Suprapubic skin (tissue), 4 donors: Measurements from ENCODE around the gene SIL1. TPM values are rescaled to one million over a fixed set of nuclear protein-coding genes. Genes with fewer than 3 reads are reported as not detected.
"Not testable (repeated sequence)": the region's sequence is repeated elsewhere in the genome, so short reads cannot be mapped to it uniquely, and the experiment has no call there.

Source experiments
- DNase-seq, 2 donors: peaks; one replicate each; pipeline ENCODE4 v3.0.0-alpha.2; 2019; ENCODE audit warnings: low spot score in 2 of 2
- H3K27ac ChIP-seq: fragments of 200-600 bp; sonication (generic); one replicate; pipeline ENCODE4 v1.5.1; 2019
- H3K27me3 ChIP-seq: fragments of 200-600 bp; sonication (generic); one replicate; pipeline ENCODE4 v1.5.1; 2019
- H3K36me3 ChIP-seq: fragments of 200-600 bp; sonication (generic); one replicate; pipeline ENCODE4 v1.5.1; 2019
- H3K4me1 ChIP-seq: fragments of 200-600 bp; sonication (generic); one replicate; pipeline ENCODE4 v1.5.1; 2019
- H3K4me3 ChIP-seq: fragments of 200-600 bp; sonication (generic); one replicate; pipeline ENCODE4 v1.5.1; 2019; ENCODE audit warnings: mild to moderate bottlenecking
- H3K9me3 ChIP-seq: fragments of 200-600 bp; sonication (generic); one replicate; pipeline ENCODE4 v1.5.1; 2019
- EP300 ChIP-seq: sonication (generic); formaldehyde crosslinking; IDR thresholded peaks from one replicate; pipeline ENCODE4 v1.6.1; 2017; ENCODE audit warnings: antibody characterized with exemption
- POLR2A ChIP-seq, 2 donors: fragments of 450-650 bp; IDR thresholded peaks; one replicate each; pipeline ENCODE4 v1.6.1; 2017; ENCODE audit warnings: antibody characterized with exemption in 2 of 2, mild to moderate bottlenecking in 2 of 2, moderate library complexity in 2 of 2
- POLR2AphosphoS5 ChIP-seq, 3 donors: sonication (generic); formaldehyde crosslinking; IDR thresholded peaks; one replicate each; pipeline ENCODE4 v1.6.1; 2017; ENCODE audit warnings: antibody characterized with exemption in 3 of 3
- WGBS: methylation state at CpG from one replicate; pipeline ENCODE4 v1.1.5; 2018; 5-methylcytosine and 5-hydroxymethylcytosine counted together
- total RNA-seq, 4 donors: library from RNA; depleted of rRNA; stranded (reverse); fragments of >200 nt; gene quantifications; one replicate each; pipeline ENCODE4 v1.1.0, GENCODE V29; 2016
- TF ChIP-seq, protein P1 (sequence below), 2 donors: fragments of 200-600 bp in 1 of 2; fragments of 450-650 bp in 1 of 2; sonication (generic) in 1 of 2; IDR thresholded peaks; one replicate each; pipeline ENCODE4 v1.5.1; 2016 to 2019; ENCODE audit warnings: antibody characterized with exemption in 2 of 2, mild to moderate bottlenecking in 1 of 2, moderate library complexity in 1 of 2

The SIL1 gene
- total RNA-seq, 4 donors from 2014 or later = 38.5 to 54.6 (median 41.7) TPM

DNA sequence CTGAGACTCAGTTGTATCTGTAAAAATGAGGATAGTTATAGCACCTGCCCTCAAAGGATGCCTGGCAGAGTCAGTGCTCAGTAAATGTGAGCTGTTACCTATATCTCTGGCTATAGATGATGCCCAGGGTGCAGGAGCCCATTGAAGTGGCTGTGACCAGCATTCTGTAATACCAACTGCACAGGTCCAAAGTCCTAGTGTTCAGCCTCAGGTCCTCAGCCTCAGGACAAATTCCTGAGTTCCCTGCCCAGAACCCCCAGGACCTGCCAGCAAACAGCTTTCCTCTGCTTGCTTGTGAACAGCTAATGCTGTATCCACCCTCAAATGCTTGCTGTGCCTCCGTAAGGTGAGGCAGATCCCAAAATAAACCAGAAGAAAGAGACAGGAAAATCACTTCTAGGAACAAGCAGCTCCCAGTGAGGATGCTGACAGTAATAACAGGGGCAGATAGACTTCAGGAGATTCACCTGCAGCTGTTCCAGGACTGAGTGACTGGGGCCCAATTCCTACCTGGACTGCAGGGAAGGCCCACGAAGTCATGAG, 80.8 kb downstream of the SIL1 start:
- Histone ChIP-seq H3K9me3 (no peaks in the 10 kb centered on the region), H3K27me3 (no peaks in the 10 kb centered on the region), H3K4me3 (no peak overlapping the region), H3K36me3 (peaks cover 44% of the 10 kb centered on the region), H3K27ac (no peak overlapping the region), H3K4me1 (no peaks in the 10 kb centered on the region)
- WGBS = 100% methylated on average over 1 of the region's 2 CpGs
- DNase-seq = no peak
- TF ChIP-seq, protein P1, sequence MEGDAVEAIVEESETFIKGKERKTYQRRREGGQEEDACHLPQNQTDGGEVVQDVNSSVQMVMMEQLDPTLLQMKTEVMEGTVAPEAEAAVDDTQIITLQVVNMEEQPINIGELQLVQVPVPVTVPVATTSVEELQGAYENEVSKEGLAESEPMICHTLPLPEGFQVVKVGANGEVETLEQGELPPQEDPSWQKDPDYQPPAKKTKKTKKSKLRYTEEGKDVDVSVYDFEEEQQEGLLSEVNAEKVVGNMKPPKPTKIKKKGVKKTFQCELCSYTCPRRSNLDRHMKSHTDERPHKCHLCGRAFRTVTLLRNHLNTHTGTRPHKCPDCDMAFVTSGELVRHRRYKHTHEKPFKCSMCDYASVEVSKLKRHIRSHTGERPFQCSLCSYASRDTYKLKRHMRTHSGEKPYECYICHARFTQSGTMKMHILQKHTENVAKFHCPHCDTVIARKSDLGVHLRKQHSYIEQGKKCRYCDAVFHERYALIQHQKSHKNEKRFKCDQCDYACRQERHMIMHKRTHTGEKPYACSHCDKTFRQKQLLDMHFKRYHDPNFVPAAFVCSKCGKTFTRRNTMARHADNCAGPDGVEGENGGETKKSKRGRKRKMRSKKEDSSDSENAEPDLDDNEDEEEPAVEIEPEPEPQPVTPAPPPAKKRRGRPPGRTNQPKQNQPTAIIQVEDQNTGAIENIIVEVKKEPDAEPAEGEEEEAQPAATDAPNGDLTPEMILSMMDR (IDR thresholded peaks at IDR 0.05) = no peak
- TF ChIP-seq POLR2A (IDR thresholded peaks at IDR 0.05) = no peak
- no peak for TF ChIP-seq EP300
- no peak for TF ChIP-seq POLR2AphosphoS5 (IDR thresholded peaks at IDR 0.05)

DNA sequence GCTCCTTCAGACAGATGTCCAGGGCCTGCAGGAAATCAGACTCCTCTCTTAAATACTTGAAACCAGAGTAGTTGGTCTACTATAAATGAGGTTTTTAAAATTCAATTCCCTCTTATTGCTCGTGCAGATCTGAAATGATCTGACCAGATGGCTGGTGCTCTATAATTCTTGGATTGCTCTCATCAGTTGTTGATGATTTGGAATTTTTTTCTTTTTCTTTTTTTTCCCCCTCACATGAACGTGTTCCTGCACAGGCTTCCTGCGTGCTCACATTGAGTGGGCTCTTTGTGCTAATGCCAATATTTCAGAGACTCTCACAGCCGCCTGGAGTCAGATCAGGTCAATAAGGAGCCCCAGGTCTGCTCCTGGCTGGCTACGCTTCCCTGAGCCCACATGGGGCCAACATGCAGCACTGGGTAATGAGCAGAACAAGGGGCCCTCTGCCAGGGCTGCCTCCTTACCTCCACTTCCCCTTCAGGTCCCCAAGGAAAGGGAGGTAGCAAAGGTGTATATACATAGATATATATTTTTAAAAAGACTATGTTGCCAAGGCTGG, 82.0 kb downstream of the SIL1 start:
- Histone ChIP-seq H3K36me3 (peaks cover 43% of the 10 kb centered on the region), H3K9me3 (no peaks in the 10 kb centered on the region), H3K27ac (no peak overlapping the region), H3K4me3 (no peak overlapping the region), H3K27me3 (no peaks in the 10 kb centered on the region), H3K4me1 (no peaks in the 10 kb centered on the region)
- WGBS = 88% methylated on average over 5 of the region's 5 CpGs
- TF ChIP-seq POLR2AphosphoS5 (IDR thresholded peaks at IDR 0.05) = no peak
- no peak for TF ChIP-seq EP300
- TF ChIP-seq POLR2A (IDR thresholded peaks at IDR 0.05) = no peak
- no peak for DNase-seq

DNA sequence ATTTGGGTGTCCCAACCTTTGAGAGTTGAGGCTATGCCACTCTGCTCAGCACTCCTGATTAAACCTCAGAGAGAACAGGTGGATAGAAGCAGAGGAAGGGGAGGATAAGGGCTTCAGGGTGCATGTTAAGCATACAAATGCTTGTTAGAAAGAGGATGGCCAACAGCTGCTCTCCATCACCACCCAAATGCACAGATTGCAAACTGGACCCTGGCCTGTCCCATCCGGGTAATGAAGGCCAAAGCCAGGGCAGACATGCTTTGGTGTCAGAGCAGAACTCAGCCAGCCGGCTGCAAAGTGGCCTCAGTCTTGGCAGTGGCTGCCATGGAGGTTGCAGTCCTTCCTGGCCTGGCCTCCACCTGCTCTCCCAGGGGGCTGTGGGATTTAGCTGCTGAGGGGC, 84.3 kb downstream of the SIL1 start:
- no peaks in the 10 kb centered on the region for H3K9me3 ChIP-seq
- no peak for TF ChIP-seq POLR2AphosphoS5 (IDR thresholded peaks at IDR 0.05)
- no peak for TF ChIP-seq POLR2A (IDR thresholded peaks at IDR 0.05)
- TF ChIP-seq EP300 = no peak
- TF ChIP-seq, protein P1 (IDR thresholded peaks at IDR 0.05) = no peak
- 94% methylated on average over 2 of the region's 2 CpGs for WGBS
- no peak overlapping the region for H3K27ac ChIP-seq
- H3K4me3 ChIP-seq = no peak overlapping the region
- no peak for DNase-seq
- H3K36me3 ChIP-seq = peaks cover 20% of the 10 kb centered on the region
- no peaks in the 10 kb centered on the region for H3K27me3 ChIP-seq
- no peaks in the 10 kb centered on the region for H3K4me1 ChIP-seq

DNA sequence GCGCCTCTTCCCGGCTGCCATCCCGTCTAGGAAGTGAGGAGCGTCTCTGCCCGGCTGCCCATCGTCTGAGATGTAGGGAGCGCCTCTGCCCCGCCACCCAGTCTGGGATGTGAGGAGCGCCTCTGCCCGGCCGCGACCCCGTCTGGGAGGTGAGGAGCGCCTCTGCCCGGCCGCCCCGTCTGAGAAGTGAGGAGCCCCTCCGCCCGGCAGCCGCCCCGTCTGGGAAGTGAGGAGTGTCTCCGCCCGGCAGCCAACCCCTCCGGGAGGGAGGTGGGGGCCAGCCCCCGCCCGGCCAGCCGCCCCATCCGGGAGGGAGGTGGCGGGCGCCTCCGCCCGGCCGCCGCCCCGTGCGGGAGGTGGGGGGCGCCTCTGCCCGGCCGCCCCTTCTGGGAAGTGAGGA, 85.8 kb downstream of the SIL1 start:
- WGBS = 95% methylated on average over 23 of the region's 39 CpGs
- H3K4me3 ChIP-seq, H3K9me3 ChIP-seq, H3K36me3 ChIP-seq, H3K27ac ChIP-seq, H3K4me1 ChIP-seq, DNase-seq, H3K27me3 ChIP-seq: not testable (repeated sequence)

DNA sequence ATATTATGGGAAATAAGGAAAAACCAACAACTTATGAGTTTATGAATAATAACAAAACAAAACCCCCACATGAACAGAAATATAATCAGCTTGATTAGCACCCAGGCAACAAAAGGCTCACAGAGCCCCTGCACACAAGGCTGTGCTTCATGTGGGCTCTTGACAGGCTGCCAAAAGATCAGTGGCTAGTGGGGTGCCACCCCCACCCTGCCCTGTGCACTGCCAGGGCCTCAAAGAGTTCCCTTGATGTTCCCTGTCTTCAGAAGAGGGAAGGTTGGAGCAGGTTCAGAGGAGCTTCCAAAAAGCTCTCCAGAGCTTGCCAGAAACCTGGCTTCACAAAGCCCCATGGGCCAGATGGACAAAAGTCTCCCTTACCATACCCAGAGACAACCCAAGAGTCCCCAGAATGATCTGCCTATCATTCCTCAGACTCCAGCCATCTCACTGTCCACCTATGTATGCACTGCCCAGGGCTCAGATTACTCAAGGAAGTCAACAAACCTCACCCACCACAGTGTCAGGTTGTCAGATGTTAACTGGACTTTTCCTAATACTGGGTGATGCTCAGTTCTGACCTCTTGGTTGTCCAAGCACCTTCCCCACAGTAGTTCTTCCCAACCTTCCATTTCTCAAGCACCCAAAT, 87.5 kb downstream of the SIL1 start:
- H3K9me3 ChIP-seq = no peaks in the 10 kb centered on the region
- DNase-seq = no peak
- H3K36me3 ChIP-seq = peaks cover 3% of the 10 kb centered on the region
- no peak overlapping the region for H3K27ac ChIP-seq
- peaks cover 11% of the 10 kb centered on the region for H3K4me1 ChIP-seq
- no peaks in the 10 kb centered on the region for H3K27me3 ChIP-seq
- no peak overlapping the region for H3K4me3 ChIP-seq
- TF ChIP-seq, protein P1 (IDR thresholded peaks at IDR 0.05) = no peak
- TF ChIP-seq POLR2AphosphoS5 (IDR thresholded peaks at IDR 0.05) (no peak), EP300 (no peak)

DNA sequence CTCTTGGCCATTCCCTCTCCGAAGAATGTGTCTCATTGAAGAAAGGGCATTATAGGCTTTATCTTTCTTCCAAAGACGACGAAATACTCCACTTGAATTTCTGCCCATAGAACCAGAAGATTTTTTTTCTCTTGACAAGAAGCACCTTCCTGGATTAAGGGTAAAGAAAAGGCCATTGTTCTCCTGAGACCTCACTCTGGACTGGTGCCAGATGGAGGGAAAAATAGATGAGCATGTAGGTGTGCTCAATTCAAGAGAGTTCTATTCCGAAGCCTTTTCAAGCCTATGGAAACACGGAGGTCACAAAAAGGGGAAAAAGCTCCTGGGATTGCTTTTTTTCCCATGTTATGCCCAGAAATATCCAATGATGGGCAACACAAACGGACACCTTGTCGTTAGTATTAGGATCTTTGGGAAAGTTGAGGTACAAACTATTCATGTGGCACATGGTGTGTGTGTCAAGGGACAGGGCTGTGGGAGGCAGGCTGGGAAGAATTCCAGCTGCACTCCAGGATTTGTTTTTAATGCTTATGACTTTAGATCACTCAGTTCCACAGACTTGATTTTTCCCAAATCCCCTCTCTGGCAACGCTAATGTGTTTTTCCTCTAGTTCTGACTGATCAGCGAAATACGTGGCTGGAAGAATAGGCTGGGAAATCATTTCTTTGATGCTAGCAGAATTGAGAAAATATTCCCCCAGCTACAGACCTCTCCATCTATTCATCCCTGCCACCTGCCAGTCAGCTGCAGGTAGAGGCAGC, 89.9 kb downstream of the SIL1 start:
- Histone ChIP-seq H3K27ac (no peak overlapping the region), H3K36me3 (no peaks in the 10 kb centered on the region), H3K4me1 (peaks cover 25% of the 10 kb centered on the region), H3K9me3 (no peaks in the 10 kb centered on the region), H3K27me3 (no peaks in the 10 kb centered on the region), H3K4me3 (no peak overlapping the region)
- WGBS = 76% methylated on average over 10 of the region's 10 CpGs
- no peak for DNase-seq
- TF ChIP-seq, protein P1 (IDR thresholded peaks at IDR 0.05) = no peak
- TF ChIP-seq POLR2A (IDR thresholded peaks at IDR 0.05) (no peak), POLR2AphosphoS5 (IDR thresholded peaks at IDR 0.05) (no peak), EP300 (no peak)
